ENCODE data around the gene CEPT1. TPM values are rescaled to one million over a fixed set of nuclear protein-coding genes. Genes with fewer than 3 reads are reported as not detected.

The CEPT1 gene
- total RNA-seq, 1 donor from 2014 or later, result 37.8 TPM

DNA sequence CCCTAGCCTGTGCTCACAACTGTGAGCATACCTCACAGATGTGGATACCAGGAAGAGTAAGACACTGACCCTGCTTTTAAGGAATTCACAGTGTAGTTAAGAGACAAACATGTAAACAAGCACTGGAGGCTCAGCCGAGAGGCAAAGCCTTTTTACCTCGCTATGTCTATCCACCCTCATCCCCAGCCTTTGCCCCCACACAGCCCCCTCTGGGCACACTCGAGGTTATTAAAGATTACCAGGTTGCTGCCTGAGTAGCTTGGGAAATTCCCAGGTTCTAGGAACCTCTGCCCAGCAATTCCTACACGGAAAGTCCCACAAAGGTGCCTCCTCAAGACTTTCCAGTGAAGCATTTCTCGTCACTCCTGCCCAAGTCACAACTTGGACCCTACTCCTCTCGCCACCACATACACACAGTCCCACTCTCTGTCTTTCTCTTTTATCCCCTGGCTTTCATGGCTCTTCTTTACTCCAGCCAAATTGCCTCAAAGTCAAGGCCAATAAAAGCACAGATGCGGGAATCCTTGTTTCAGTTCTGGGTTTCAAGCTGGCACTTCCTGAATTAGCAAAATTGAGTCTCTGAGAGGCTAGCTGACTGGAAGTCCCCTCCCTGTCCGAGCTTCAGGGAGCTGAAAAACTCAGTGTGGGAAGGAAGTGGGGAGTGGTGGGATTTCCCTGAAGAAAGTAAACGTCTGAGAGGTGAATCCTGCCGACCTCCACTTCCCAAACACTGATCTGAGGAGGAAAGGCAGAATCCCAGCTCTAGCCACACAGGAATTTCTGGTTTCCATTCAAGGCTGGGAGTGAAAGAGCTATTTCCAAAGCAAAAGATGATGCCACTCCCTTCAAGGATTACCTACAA, 52.9 kb downstream of the CEPT1 start:
- no peak overlapping the region for H3K4me3 ChIP-seq
- H3K9me3 ChIP-seq, result no peaks in the 10 kb centered on the region
- H3K27ac ChIP-seq, result peak overlapping the region; percentile 79
- intact Hi-C loops (cut with DNase I), result no loop called here
- peaks cover 0 to 14% of the 10 kb centered on the region in 2 donors for H3K36me3 ChIP-seq
- TF ChIP-seq POLR2A (IDR thresholded peaks at IDR 0.05) (no peak), POLR2AphosphoS5 (IDR thresholded peaks at IDR 0.05; ENCODE audit: insufficient read depth in 1 of 2, low read depth in 1 of 2) (no peak)
- TF ChIP-seq, protein P1, sequence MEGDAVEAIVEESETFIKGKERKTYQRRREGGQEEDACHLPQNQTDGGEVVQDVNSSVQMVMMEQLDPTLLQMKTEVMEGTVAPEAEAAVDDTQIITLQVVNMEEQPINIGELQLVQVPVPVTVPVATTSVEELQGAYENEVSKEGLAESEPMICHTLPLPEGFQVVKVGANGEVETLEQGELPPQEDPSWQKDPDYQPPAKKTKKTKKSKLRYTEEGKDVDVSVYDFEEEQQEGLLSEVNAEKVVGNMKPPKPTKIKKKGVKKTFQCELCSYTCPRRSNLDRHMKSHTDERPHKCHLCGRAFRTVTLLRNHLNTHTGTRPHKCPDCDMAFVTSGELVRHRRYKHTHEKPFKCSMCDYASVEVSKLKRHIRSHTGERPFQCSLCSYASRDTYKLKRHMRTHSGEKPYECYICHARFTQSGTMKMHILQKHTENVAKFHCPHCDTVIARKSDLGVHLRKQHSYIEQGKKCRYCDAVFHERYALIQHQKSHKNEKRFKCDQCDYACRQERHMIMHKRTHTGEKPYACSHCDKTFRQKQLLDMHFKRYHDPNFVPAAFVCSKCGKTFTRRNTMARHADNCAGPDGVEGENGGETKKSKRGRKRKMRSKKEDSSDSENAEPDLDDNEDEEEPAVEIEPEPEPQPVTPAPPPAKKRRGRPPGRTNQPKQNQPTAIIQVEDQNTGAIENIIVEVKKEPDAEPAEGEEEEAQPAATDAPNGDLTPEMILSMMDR (IDR thresholded peaks at IDR 0.05), result no peak
- no peak for DNase-seq (ENCODE audit: extremely low spot score in 2 of 2)
- H3K27me3 ChIP-seq, result no peaks in the 10 kb centered on the region
- peaks cover 59% of the 10 kb centered on the region for H3K4me1 ChIP-seq

DNA sequence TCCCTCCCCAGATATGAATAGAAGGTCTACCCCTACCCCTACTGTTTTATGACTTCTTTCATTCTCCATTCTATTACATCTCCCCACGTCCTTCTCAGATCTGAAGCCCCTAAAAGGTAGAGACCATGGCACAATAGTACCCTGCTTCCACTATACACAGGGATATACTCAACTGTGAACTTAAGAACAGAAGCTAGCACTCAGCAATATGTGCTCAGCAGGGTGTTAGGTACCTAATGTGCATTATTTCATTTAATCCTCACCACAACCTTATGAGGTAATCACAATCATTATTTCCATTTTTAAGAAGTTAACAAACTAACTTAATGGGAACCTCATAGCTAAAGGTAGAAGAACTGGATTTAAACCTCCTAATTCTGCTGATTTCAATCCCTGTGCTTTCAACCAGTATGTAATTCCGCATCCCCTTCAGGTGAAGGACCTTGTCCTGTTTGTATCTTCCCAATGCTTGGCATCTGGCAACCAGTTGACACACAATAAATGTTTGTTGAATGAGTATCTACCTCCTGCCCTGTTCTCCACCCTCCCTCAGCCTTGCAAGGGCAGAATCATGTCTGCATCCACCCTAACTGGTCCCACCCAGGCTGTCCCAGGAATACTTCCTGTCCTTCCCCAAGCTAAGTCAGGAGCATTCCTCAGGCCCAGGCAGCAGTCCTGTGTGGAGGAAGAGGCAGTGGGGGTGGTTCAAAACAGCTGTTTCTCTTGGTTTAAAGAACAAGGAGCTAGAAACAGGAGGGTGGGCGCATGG, 53.9 kb downstream of the CEPT1 start:
- Histone ChIP-seq H3K27ac (peak overlapping the region; percentile 79), H3K36me3 (peaks cover 0 to 5% of the 10 kb centered on the region in 2 donors), H3K4me1 (peaks cover 59% of the 10 kb centered on the region), H3K27me3 (no peaks in the 10 kb centered on the region), H3K4me3 (no peak overlapping the region), H3K9me3 (no peaks in the 10 kb centered on the region)
- TF ChIP-seq POLR2A (IDR thresholded peaks at IDR 0.05) (no peak), POLR2AphosphoS5 (IDR thresholded peaks at IDR 0.05; ENCODE audit: insufficient read depth in 1 of 2, low read depth in 1 of 2) (no peak)
- TF ChIP-seq, protein P1 (IDR thresholded peaks at IDR 0.05), result no peak
- DNase-seq (ENCODE audit: extremely low spot score in 2 of 2), result no peak
- intact Hi-C loops (cut with DNase I), result no loop called here

DNA sequence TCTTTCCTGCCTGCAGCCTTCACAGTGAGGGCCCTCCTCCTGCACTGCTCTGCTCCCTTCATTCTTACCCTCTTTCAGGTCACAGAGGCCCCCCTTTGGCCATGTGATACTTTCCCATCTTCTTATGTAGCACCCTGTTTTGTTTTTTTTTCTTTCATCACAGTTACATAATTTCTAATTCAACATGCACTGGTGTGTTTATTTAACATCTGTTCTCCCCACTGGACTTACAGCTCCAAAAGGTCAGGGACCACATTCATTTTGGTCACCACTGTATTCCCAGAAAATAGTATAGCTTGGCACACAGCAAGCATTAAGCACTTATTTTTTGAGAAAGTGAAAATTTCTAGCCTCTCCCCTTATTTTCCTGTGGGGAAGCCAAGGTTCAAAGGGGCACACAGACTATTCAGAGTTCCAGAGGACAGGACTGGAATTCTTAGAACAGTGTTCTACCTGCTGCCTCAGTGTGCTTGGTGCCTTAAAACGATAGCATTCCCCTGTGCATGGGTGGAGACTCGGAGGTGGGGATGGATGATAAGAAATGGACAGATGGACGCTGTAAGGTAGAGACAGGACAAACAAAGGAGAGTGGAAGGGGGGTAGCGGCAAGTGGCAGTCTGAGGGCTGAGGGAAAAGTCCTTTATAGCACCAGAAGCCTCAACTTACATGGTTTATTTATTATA, 55.1 kb downstream of the CEPT1 start:
- Histone ChIP-seq H3K9me3 (no peaks in the 10 kb centered on the region), H3K36me3 (peaks cover 0 to 5% of the 10 kb centered on the region in 2 donors), H3K27ac (no peak overlapping the region), H3K4me3 (no peak overlapping the region), H3K27me3 (no peaks in the 10 kb centered on the region), H3K4me1 (peaks cover 59% of the 10 kb centered on the region)
- no peak for DNase-seq (ENCODE audit: extremely low spot score in 2 of 2)
- TF ChIP-seq POLR2AphosphoS5 (IDR thresholded peaks at IDR 0.05; ENCODE audit: insufficient read depth in 1 of 2, low read depth in 1 of 2) (no peak), POLR2A (IDR thresholded peaks at IDR 0.05) (no peak)
- TF ChIP-seq, protein P1 (IDR thresholded peaks at IDR 0.05), result no peak
- intact Hi-C loops (cut with DNase I), result no loop called here

DNA sequence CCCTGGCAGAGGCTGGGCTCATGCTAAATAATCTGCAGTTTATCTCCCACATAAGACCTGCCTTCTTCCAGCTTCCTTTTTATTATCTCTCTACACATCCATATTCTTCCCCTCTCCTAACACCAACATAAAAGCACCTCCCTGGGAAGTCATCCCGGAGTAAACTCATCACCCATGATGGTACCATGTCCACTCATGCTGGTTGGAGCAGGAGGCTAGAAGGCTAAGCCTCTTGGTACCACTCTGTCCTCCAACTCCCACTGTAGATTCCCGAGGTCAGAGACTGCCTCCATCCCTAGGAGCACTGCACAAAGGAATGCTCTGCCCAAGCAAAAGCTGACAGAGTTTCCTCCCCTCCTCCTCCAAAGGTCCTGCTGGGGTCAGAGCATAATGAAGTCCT, 56.2 kb downstream of the CEPT1 start:
- no peak overlapping the region for H3K4me3 ChIP-seq
- no peak overlapping the region for H3K27ac ChIP-seq
- no peak for DNase-seq (ENCODE audit: extremely low spot score in 2 of 2)
- TF ChIP-seq POLR2A (IDR thresholded peaks at IDR 0.05), result no peak
- TF ChIP-seq, protein P1 (IDR thresholded peaks at IDR 0.05), result no peak
- TF ChIP-seq POLR2AphosphoS5 (IDR thresholded peaks at IDR 0.05; ENCODE audit: insufficient read depth in 1 of 2, low read depth in 1 of 2), result no peak
- peaks cover 49% of the 10 kb centered on the region for H3K4me1 ChIP-seq
- peaks cover 0 to 5% of the 10 kb centered on the region in 2 donors for H3K36me3 ChIP-seq
- H3K9me3 ChIP-seq, result no peaks in the 10 kb centered on the region
- intact Hi-C loops (cut with DNase I), result no loop called here
- no peaks in the 10 kb centered on the region for H3K27me3 ChIP-seq
